Trophoblast cell (in vitro differentiated cells and primary cell): ENCODE results near the gene THRB.

Experiments
- DNase-seq, 2 donors: peaks; one replicate each; pipeline ENCODE4 v3.0.0-alpha.2; 2016
- H2AFZ ChIP-seq: 2 replicates; pipeline ENCODE4 v1.6.1; 2013; ENCODE audit warnings: low read length, moderate library complexity, mild to moderate bottlenecking; ENCODE audit not compliant: insufficient read depth, poor library complexity
- H2AK5ac ChIP-seq: 2 replicates; pipeline ENCODE4 v1.6.1; 2013; ENCODE audit warnings: mild to moderate bottlenecking, low read length
- H2BK120ac ChIP-seq: 2 replicates; pipeline ENCODE4 v1.6.1; 2013; ENCODE audit warnings: low read length, mild to moderate bottlenecking, moderate library complexity; ENCODE audit not compliant: insufficient read depth, poor library complexity
- H2BK12ac ChIP-seq: 2 replicates; pipeline ENCODE4 v1.6.1; 2013; ENCODE audit warnings: mild to moderate bottlenecking, low read length, moderate library complexity
- H2BK5ac ChIP-seq: 2 replicates; pipeline ENCODE4 v1.6.1; 2013; ENCODE audit warnings: low read length, low read depth, moderate library complexity, mild to moderate bottlenecking; ENCODE audit not compliant: poor library complexity
- H3K14ac ChIP-seq: 2 replicates; pipeline ENCODE4 v1.6.1; 2013; ENCODE audit warnings: mild to moderate bottlenecking, low read length
- H3K18ac ChIP-seq: 2 replicates; pipeline ENCODE4 v1.6.1; 2013; ENCODE audit warnings: mild to moderate bottlenecking, low read length
- H3K23ac ChIP-seq: 2 replicates; pipeline ENCODE4 v1.6.1; 2013; ENCODE audit warnings: low read length
- H3K27ac ChIP-seq: 2 replicates; pipeline ENCODE4 v1.5.1; 2013; ENCODE audit warnings: low read depth, mild to moderate bottlenecking, inconsistent platforms, low read length, moderate library complexity
- H3K27me3 ChIP-seq: 2 replicates; pipeline ENCODE4 v1.6.1; 2013; ENCODE audit warnings: inconsistent platforms, mild to moderate bottlenecking, low read length, moderate library complexity; ENCODE audit not compliant: insufficient read depth
- H3K36me3 ChIP-seq, 2 experiments: 1 replicate in 1 of 2; 2 replicates in 1 of 2; pipeline ENCODE4 v1.6.1; 2013; ENCODE audit warnings: low read length in 2 of 2, mild to moderate bottlenecking in 2 of 2, moderate library complexity in 1 of 2; ENCODE audit not compliant: insufficient read depth in 2 of 2, control insufficient read depth in 1 of 2
- H3K4ac ChIP-seq: 2 replicates; pipeline ENCODE4 v1.6.1; 2013; ENCODE audit warnings: low read depth, mild to moderate bottlenecking, low read length, moderate library complexity
- H3K4me1 ChIP-seq, 2 experiments: 1 replicate in 1 of 2; 2 replicates in 1 of 2; pipeline ENCODE4 v1.6.1; 2013; ENCODE audit warnings: low read length in 2 of 2, mild to moderate bottlenecking in 2 of 2, moderate library complexity in 1 of 2; ENCODE audit not compliant: insufficient read depth in 2 of 2, control insufficient read depth in 1 of 2
- H3K4me2 ChIP-seq: 2 replicates; pipeline ENCODE4 v1.6.1; 2013; ENCODE audit warnings: inconsistent platforms, mild to moderate bottlenecking, low read length, moderate library complexity
- H3K4me3 ChIP-seq: 2 replicates; pipeline ENCODE4 v1.5.1; 2013; ENCODE audit warnings: mild to moderate bottlenecking, low read depth, low read length, inconsistent platforms
- H3K79me1 ChIP-seq: one replicate; pipeline ENCODE4 v1.6.1; 2013; ENCODE audit warnings: low read length
- H3K79me2 ChIP-seq: 2 replicates; pipeline ENCODE4 v1.6.1; 2013; ENCODE audit warnings: low read length, mild to moderate bottlenecking; ENCODE audit not compliant: control insufficient read depth, insufficient read depth, poor library complexity
- H3K9ac ChIP-seq: 2 replicates; pipeline ENCODE4 v1.6.1; 2013; ENCODE audit warnings: mild to moderate bottlenecking, low read length
- H3K9me3 ChIP-seq: 2 replicates; pipeline ENCODE4 v1.6.1; 2013; ENCODE audit warnings: low read depth, mild to moderate bottlenecking, control low read depth, inconsistent platforms, low read length; ENCODE audit not compliant: insufficient read depth
- H4K12ac ChIP-seq: 2 replicates; pipeline ENCODE4 v1.6.1; 2013; ENCODE audit warnings: low read depth, mild to moderate bottlenecking, low read length, moderate library complexity
- H4K8ac ChIP-seq: 2 replicates; pipeline ENCODE4 v1.6.1; 2013; ENCODE audit warnings: low read depth, mild to moderate bottlenecking, low read length, moderate library complexity
- H4K91ac ChIP-seq: one replicate; pipeline ENCODE4 v1.6.1; 2013; ENCODE audit warnings: low read depth, mild to moderate bottlenecking, low read length, moderate library complexity
- WGBS: extraction: QIAGEN DNeasy Blood & Tissue Kit; methylation state at CpG from one replicate; pipeline ENCODE4 v1.1.7; 2013; ENCODE audit warnings: missing lambda C conversion rate; ENCODE audit not compliant: insufficient read length, insufficient coverage; ENCODE audit errors: extremely low coverage; 5-methylcytosine and 5-hydroxymethylcytosine counted together

Gene THRB

DNA sequence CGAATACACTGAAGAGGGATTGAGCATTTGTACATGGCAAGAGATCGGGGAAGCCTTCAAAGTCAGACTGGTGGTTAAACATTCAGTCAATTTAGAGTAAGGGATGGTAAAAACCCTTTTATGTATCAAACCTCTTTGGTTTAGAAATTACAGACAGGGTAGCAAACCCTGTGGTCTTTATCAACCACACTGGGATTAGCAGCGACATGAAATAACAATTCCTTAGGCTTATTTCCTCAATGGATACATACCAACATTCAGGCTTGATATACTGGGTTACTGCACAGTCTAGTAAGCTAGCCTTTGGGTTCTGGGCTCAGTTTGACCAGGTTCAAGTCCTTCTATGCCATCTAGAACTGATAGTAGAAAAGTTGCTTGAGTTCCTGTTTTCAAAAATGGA, 127.4 kb downstream of the THRB start:
- H3K9me3 ChIP-seq, result no peaks in the 10 kb centered on the region
- no peak overlapping the region for H3K14ac ChIP-seq
- H4K8ac ChIP-seq, result no peak overlapping the region
- H4K12ac ChIP-seq, result no peak overlapping the region
- H2AK5ac ChIP-seq, result no peak overlapping the region
- H2AFZ ChIP-seq, result no peak overlapping the region
- no peak overlapping the region for H3K9ac ChIP-seq
- H3K4ac ChIP-seq, result no peak overlapping the region
- H3K79me1 ChIP-seq, result no peaks in the 10 kb centered on the region
- no peak overlapping the region for H2BK12ac ChIP-seq
- no CpG with 5 or more reads among the region's 3 CpGs for WGBS
- no peak for DNase-seq
- H2BK120ac ChIP-seq, result no peak overlapping the region
- no peak overlapping the region for H3K27ac ChIP-seq
- H3K23ac ChIP-seq, result no peak overlapping the region
- no peak overlapping the region for H3K4me3 ChIP-seq
- H3K27me3 ChIP-seq, result no peaks in the 10 kb centered on the region
- no peak overlapping the region for H3K4me2 ChIP-seq
- no peaks in the 10 kb centered on the region for H3K36me3 ChIP-seq
- H4K91ac ChIP-seq, result no peak overlapping the region
- no peak overlapping the region for H3K18ac ChIP-seq
- H3K4me1 ChIP-seq, result peaks cover 2 to 4% of the 10 kb centered on the region in 2 experiments
- H3K79me2 ChIP-seq, result no peaks in the 10 kb centered on the region
- H2BK5ac ChIP-seq, result no peak overlapping the region

DNA sequence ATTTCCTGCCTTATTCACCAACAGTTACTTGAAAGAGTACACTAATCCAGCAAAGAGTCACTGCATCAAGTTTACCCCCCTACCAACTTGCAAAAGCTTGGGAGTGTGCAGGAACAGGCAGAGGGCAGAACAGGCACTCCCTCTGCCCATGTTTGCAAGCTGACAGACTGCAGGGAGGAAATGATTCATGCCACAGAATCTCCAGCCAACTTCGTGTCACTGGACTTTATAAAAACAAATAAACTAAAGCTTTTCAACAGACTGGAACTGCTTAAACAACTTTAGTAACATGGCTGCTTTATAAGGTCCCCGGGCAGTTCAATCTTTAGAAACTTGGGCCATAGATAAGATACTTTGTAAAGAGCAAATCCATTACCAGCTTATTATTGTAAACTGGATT, 129.5 kb downstream of the THRB start:
- Histone ChIP-seq H2AK5ac (no peak overlapping the region), H4K91ac (no peak overlapping the region), H2BK120ac (no peak overlapping the region), H3K14ac (no peak overlapping the region), H4K8ac (no peak overlapping the region), H3K23ac (no peak overlapping the region), H3K9me3 (no peaks in the 10 kb centered on the region), H2BK5ac (no peak overlapping the region), H2BK12ac (no peak overlapping the region), H3K79me1 (no peaks in the 10 kb centered on the region), H3K4me3 (no peak overlapping the region), H3K27me3 (no peaks in the 10 kb centered on the region), H3K79me2 (no peaks in the 10 kb centered on the region), H3K9ac (no peak overlapping the region), H3K4ac (no peak overlapping the region), H3K18ac (peak overlapping the region; percentile 61), H3K4me2 (no peak overlapping the region), H3K27ac (peak overlapping the region; percentile 9), H4K12ac (no peak overlapping the region), H3K4me1 (peaks cover 2 to 4% of the 10 kb centered on the region in 2 experiments), H2AFZ (no peak overlapping the region), H3K36me3 (no peaks in the 10 kb centered on the region)
- DNase-seq, result peak in 1 of 2 donors; percentile 34
- WGBS, result no CpG with 5 or more reads among the region's 2 CpGs

DNA sequence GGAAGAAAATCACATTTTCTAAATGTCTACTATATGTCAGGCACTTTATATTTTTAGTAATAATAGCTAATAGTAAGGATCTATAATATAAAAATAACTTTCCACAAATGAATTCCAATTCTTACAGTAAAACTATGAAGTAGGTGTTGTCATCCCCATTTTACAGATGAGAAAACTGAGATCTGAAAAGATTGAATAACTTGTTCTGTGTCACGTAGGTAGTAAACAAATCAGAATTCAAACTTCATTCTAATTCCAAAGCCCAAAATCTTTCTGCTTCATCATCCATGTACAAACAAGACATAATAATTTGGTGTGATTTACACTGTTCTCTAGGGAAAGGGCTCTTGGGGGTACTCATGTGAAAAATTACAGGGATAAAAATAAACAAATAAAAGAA, 130.3 kb downstream of the THRB start:
- no peak overlapping the region for H4K12ac ChIP-seq
- H3K27ac ChIP-seq, result no peak overlapping the region
- H3K18ac ChIP-seq, result no peak overlapping the region
- no peak for DNase-seq
- no peaks in the 10 kb centered on the region for H3K79me1 ChIP-seq
- no peaks in the 10 kb centered on the region for H3K79me2 ChIP-seq
- no peak overlapping the region for H3K4me3 ChIP-seq
- H2AFZ ChIP-seq, result no peak overlapping the region
- no peak overlapping the region for H4K8ac ChIP-seq
- H3K9ac ChIP-seq, result no peak overlapping the region
- no peaks in the 10 kb centered on the region for H3K36me3 ChIP-seq
- no CpG with 5 or more reads among the region's 1 CpG for WGBS
- no peak overlapping the region for H3K23ac ChIP-seq
- no peak overlapping the region for H2BK120ac ChIP-seq
- H3K14ac ChIP-seq, result no peak overlapping the region
- no peaks in the 10 kb centered on the region for H3K27me3 ChIP-seq
- H3K4me2 ChIP-seq, result no peak overlapping the region
- H3K9me3 ChIP-seq, result no peaks in the 10 kb centered on the region
- no peak overlapping the region for H2AK5ac ChIP-seq
- H4K91ac ChIP-seq, result no peak overlapping the region
- H3K4ac ChIP-seq, result no peak overlapping the region
- no peak overlapping the region for H2BK5ac ChIP-seq
- H3K4me1 ChIP-seq, result peaks cover 2 to 4% of the 10 kb centered on the region in 2 experiments
- no peak overlapping the region for H2BK12ac ChIP-seq

DNA sequence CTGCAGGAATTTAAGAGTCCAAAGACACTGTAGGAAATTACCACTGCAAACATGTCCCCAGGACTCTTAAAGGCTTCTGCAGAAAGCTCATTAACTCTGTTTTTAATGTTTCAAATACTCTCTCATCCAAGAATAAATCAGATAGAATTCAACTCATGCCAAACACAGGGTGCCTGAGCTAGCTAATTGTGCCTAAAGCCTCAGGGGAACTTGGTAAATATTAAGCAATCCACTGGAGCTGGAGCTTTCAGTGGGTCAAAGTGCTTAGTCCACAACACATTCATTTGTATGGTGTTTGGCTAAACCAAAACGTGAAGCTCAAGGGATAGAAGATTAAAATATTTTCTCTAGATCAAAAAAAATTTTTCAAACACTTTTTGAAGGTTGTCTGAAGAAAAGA, 131.4 kb downstream of the THRB start:
- H2AK5ac ChIP-seq, result no peak overlapping the region
- no peak overlapping the region for H3K4me3 ChIP-seq
- no CpG with 5 or more reads among the region's 1 CpG for WGBS
- H4K12ac ChIP-seq, result no peak overlapping the region
- H2BK120ac ChIP-seq, result no peak overlapping the region
- H3K4ac ChIP-seq, result no peak overlapping the region
- peaks cover 2 to 4% of the 10 kb centered on the region in 2 experiments for H3K4me1 ChIP-seq
- H2BK5ac ChIP-seq, result no peak overlapping the region
- no peak overlapping the region for H2BK12ac ChIP-seq
- no peaks in the 10 kb centered on the region for H3K9me3 ChIP-seq
- H3K18ac ChIP-seq, result no peak overlapping the region
- no peaks in the 10 kb centered on the region for H3K36me3 ChIP-seq
- no peak overlapping the region for H3K9ac ChIP-seq
- no peaks in the 10 kb centered on the region for H3K27me3 ChIP-seq
- no peak overlapping the region for H3K4me2 ChIP-seq
- H4K91ac ChIP-seq, result no peak overlapping the region
- H2AFZ ChIP-seq, result no peak overlapping the region
- no peaks in the 10 kb centered on the region for H3K79me1 ChIP-seq
- no peak overlapping the region for H3K23ac ChIP-seq
- H3K27ac ChIP-seq, result peak overlapping the region; percentile 2
- peak; percentile 45 to 77 for DNase-seq
- no peak overlapping the region for H4K8ac ChIP-seq
- no peaks in the 10 kb centered on the region for H3K79me2 ChIP-seq
- H3K14ac ChIP-seq, result no peak overlapping the region
